Endometrial microvascular endothelial cells (primary cell): Measurements from ENCODE around the gene XRCC3. TPM values are rescaled to one million over a fixed set of nuclear protein-coding genes. Genes with fewer than 3 reads are reported as not detected.

Experiments
- in situ Hi-C: cut with HindIII; loops from 2 replicates; pipeline ENCODE4 v1.10.0; 2017; ENCODE audit warnings: low sequenced_read_pairs, low pct_unique_long_range_greater_than_20kb; ENCODE audit errors: inconsistent ontology term
- total RNA-seq: library from RNA; depleted of rRNA; stranded (reverse); fragments of >200 nt; gene quantifications from one replicate; pipeline ENCODE4 v1.2.3, GENCODE V29; 2015; ENCODE audit errors: inconsistent ontology term

The XRCC3 gene
- total RNA-seq, 1 donor from 2014 or later, result 25.3 TPM

- in situ Hi-C loops, result no loop called here
Measured at GRCh38 chr14:103712633-103713247, 2.5 kb downstream of the XRCC3 start.

- in situ Hi-C loops, result no loop called here
Measured at GRCh38 chr14:103711516-103712431, 3.5 kb downstream of the XRCC3 start.

GRCh38 chr14:103710771-103711377, 4.4 kb downstream of the XRCC3 start:
- in situ Hi-C loops, result no loop called here

GRCh38 chr14:103709814-103710213, 5.4 kb downstream of the XRCC3 start:
- in situ Hi-C loops, result no loop called here

GRCh38 chr14:103708750-103709187, 6.5 kb downstream of the XRCC3 start:
- in situ Hi-C loops, result no loop called here

- in situ Hi-C loops, result no loop called here
Measured at GRCh38 chr14:103707329-103708263, 7.7 kb downstream of the XRCC3 start.

- in situ Hi-C loops, result no loop called here
Measured at GRCh38 chr14:103706551-103707328, 8.5 kb downstream of the XRCC3 start.

- in situ Hi-C loops, result no loop called here
Measured at GRCh38 chr14:103705504-103706284, 9.6 kb downstream of the XRCC3 start.

GRCh38 chr14:103705118-103705503, 10.1 kb downstream of the XRCC3 start:
- in situ Hi-C loops, result no loop called here

- in situ Hi-C loops, result no loop called here
Measured at GRCh38 chr14:103704708-103705107, 10.5 kb downstream of the XRCC3 start.

- in situ Hi-C loops, result no loop called here
Measured at GRCh38 chr14:103703433-103704385, 11.5 kb downstream of the XRCC3 start.

- in situ Hi-C loops, result no loop called here
Measured at GRCh38 chr14:103702497-103703432, 12.5 kb downstream of the XRCC3 start.

- in situ Hi-C loops, result no loop called here
Measured at GRCh38 chr14:103702095-103702494, 13.2 kb downstream of the XRCC3 start.

GRCh38 chr14:103700753-103701490, 14.3 kb downstream of the XRCC3 start:
- in situ Hi-C loops, result no loop called here
